Large intestine (tissue), 3 donors: ENCODE measurements around the gene ELMO1. TPM values are rescaled to one million over a fixed set of nuclear protein-coding genes. Genes with fewer than 3 reads are reported as not detected.

Source experiments
- DNase-seq, 2 donors: peaks; one replicate each; pipeline versions ENCODE4 v3.0.0 to v3.0.0-alpha.2; 2013
- H3K27ac ChIP-seq: one replicate; pipeline ENCODE4 v1.5.1; 2013; ENCODE audit warnings: low read length
- H3K27me3 ChIP-seq: 2 replicates; pipeline ENCODE4 v1.6.1; 2013; ENCODE audit warnings: low read length; ENCODE audit not compliant: control insufficient read depth, insufficient read depth
- H3K36me3 ChIP-seq: 2 replicates; pipeline ENCODE4 v1.6.1; 2013; ENCODE audit warnings: low read length; ENCODE audit not compliant: control insufficient read depth, insufficient read depth
- H3K4me1 ChIP-seq: one replicate; pipeline ENCODE4 v1.6.1; 2013; ENCODE audit warnings: low read length; ENCODE audit not compliant: control insufficient read depth, insufficient read depth
- H3K4me3 ChIP-seq: one replicate; pipeline ENCODE4 v1.5.1; 2013; ENCODE audit warnings: low read length
- H3K9me3 ChIP-seq: one replicate; pipeline ENCODE4 v1.6.1; 2013; ENCODE audit warnings: mild to moderate bottlenecking, low read depth, low read length, moderate library complexity; ENCODE audit not compliant: control insufficient read depth
- whole genome bisulfite sequencing: methylation state at CpG from one replicate; pipeline ENCODE4 v1.1.5; 2013; ENCODE audit warnings: low lambda C conversion rate; ENCODE audit not compliant: insufficient coverage; 5-methylcytosine and 5-hydroxymethylcytosine counted together
- polyA plus RNA-seq: library from polyadenylated mRNA; unstranded; fragments of 120-200 nt; gene quantifications from one replicate; pipeline ENCODE4 v1.2.1, GENCODE V29; 2013

Gene ELMO1
- polyA plus RNA-seq, 1 donor: 9.5 TPM

DNA sequence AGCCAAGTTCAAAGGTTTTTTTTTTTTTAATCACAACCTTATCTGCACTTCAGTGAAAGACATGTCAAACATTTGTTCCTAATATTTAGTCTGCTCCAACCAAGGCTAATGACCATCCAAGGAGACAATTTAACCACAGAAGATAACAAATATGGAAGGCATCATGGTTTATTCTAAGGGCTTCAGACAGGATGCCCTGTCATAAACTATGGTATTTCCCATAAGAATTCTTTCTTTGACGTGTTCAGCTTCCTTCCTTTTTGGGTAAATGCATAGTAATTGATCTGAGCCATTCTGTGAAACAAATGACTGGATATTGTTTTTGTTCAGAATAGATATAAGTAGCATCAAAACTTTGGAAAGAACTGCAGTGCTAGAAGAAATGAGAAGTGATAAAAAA, 397.9 kb downstream of the ELMO1 start:
- no CpG with 5 or more reads among the region's 1 CpG for WGBS
- H3K27ac ChIP-seq: no peak overlapping the region
- H3K36me3 ChIP-seq: no peaks in the 10 kb centered on the region
- H3K27me3 ChIP-seq: no peaks in the 10 kb centered on the region
- no peaks in the 10 kb centered on the region for H3K4me1 ChIP-seq
- no peak for DNase-seq
- H3K4me3 ChIP-seq: no peak overlapping the region
- H3K9me3 ChIP-seq: no peaks in the 10 kb centered on the region

DNA sequence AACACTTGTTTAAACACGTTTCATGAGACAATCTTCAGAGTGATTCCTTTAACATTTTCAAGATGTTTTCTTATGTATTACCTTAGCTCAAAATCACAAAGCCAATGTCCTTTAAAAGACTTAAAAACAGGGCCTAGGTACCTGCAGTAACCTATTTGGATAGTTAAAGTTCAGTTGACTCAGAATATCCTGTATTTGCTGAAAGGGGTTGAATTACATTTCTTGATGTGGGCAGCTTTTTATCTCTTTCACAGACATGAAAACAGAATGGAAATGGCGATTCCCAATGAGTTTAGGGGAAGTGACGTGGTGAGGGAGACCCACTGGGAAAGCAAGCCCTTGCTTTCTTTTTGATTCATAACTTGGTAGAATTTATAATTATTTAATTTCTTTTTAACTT, 400.0 kb downstream of the ELMO1 start:
- Histone ChIP-seq H3K9me3 (no peaks in the 10 kb centered on the region), H3K4me1 (no peaks in the 10 kb centered on the region), H3K4me3 (no peak overlapping the region), H3K27ac (no peak overlapping the region), H3K27me3 (no peaks in the 10 kb centered on the region), H3K36me3 (no peaks in the 10 kb centered on the region)
- 54% methylated on average over 2 of the region's 3 CpGs for WGBS
- no peak for DNase-seq

- Histone ChIP-seq H3K27ac (no peak overlapping the region), H3K4me1 (no peaks in the 10 kb centered on the region), H3K27me3 (no peaks in the 10 kb centered on the region), H3K4me3 (no peak overlapping the region), H3K36me3 (no peaks in the 10 kb centered on the region), H3K9me3 (no peaks in the 10 kb centered on the region)
- no peak for DNase-seq
- no CpG with 5 or more reads among the region's 6 CpGs for WGBS
These were observed 401.4 kb downstream of the ELMO1 start for GRCh38 chr7:37047260-37047659.

DNA sequence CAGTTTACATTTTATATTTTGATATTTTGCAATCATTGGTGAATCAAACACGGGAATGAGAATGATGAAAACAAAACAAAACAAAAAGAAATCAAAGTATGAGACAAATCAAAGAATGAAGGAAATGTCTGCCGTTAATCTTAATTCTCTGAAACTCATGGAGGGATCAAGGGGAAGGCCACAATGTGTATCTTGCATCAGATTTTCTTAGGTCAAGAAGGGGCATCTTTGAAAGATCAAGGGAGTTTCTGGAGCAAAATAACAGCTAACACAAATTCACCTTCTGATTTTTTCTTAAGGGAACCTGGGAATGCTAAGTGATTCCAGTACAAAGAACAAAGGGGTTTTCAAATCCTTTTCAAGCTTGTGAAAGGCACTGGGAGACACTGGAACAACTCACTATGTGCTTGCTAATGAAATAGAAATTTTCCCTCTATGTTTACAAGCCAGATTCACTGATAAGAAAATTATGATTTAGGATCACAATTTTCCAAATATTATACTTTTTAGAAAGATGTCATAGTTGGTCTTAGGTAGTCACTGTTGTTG, 402.1 kb downstream of the ELMO1 start:
- H3K27me3 ChIP-seq: no peaks in the 10 kb centered on the region
- H3K27ac ChIP-seq: no peak overlapping the region
- no peaks in the 10 kb centered on the region for H3K4me1 ChIP-seq
- no peak overlapping the region for H3K4me3 ChIP-seq
- no peaks in the 10 kb centered on the region for H3K9me3 ChIP-seq
- no peaks in the 10 kb centered on the region for H3K36me3 ChIP-seq
- WGBS: 94% methylated on average over 2 of the region's 2 CpGs
- no peak for DNase-seq

DNA sequence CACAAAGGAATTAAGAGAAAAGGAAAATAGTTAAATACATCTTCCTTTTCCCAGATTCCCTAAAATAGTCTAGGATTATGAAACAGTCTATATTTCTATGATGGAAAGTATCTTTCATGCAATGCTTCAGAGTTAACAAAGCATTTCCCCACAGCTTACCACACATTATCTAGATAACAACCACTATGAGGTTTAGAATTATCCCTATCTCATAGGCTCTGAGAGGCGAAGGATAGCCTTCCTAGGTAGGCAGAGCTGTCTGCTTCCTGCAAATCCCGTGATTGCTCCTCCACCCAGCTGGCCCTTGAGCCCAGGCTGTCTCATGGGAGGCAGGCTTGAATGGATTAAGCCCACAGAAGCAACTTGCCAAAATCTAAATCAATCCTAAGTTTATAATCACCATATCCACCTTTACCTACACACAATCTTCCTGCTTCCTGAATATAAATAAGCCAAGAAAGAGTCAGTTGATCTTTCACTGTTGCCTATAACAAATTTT, 402.9 kb downstream of the ELMO1 start:
- no peak for DNase-seq
- Histone ChIP-seq H3K9me3 (no peaks in the 10 kb centered on the region), H3K27me3 (no peaks in the 10 kb centered on the region), H3K27ac (no peak overlapping the region), H3K4me1 (no peaks in the 10 kb centered on the region), H3K36me3 (no peaks in the 10 kb centered on the region), H3K4me3 (no peak overlapping the region)
- WGBS: no CpG with 5 or more reads among the region's 2 CpGs

DNA sequence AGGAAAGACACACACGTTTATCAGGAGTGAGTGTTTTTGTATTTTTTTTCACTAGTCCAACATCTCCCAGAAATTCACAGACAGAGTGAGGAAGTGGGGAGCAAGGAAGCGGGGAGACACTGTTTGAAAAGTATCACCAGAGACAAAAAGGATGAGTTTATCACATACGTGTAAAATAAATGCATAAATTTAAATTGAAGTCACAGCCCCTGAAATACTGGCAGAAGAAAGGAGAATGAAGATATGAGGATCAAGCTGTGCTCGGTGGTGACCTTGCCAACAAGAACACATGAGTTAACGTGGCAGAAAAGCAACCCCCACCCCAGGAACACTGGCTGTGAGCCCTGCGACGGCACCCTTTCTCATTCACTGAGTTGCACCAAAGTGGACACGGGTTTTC, 407.2 kb downstream of the ELMO1 start:
- DNase-seq: no peak
- Histone ChIP-seq H3K27ac (no peak overlapping the region), H3K36me3 (no peaks in the 10 kb centered on the region), H3K4me3 (no peak overlapping the region), H3K27me3 (no peaks in the 10 kb centered on the region), H3K4me1 (peaks cover 3% of the 10 kb centered on the region), H3K9me3 (no peaks in the 10 kb centered on the region)
- 100% methylated on average over 2 of the region's 8 CpGs for WGBS

DNA sequence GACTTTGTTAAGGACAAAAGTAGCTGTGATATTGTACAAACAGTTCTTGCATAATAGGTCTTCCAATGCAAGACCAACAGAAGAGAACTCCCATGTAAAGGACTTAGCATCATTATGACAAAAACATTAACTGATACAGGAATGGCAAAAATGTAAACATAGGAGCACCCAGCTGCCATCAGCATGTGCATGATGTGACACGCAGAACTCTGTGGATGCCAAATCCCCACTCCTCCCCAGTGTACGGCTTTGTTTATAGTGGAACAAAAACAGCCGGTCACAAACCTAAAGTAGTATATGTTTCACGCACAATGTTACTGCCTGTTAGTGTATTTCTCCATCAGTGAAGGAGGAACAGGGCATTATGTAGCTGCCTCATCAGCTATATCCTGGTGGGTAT, 408.3 kb downstream of the ELMO1 start:
- no peak overlapping the region for H3K4me3 ChIP-seq
- DNase-seq: no peak
- peaks cover 3% of the 10 kb centered on the region for H3K4me1 ChIP-seq
- no peaks in the 10 kb centered on the region for H3K9me3 ChIP-seq
- H3K36me3 ChIP-seq: no peaks in the 10 kb centered on the region
- H3K27me3 ChIP-seq: no peaks in the 10 kb centered on the region
- H3K27ac ChIP-seq: no peak overlapping the region
- WGBS: no CpG with 5 or more reads among the region's 4 CpGs

DNA sequence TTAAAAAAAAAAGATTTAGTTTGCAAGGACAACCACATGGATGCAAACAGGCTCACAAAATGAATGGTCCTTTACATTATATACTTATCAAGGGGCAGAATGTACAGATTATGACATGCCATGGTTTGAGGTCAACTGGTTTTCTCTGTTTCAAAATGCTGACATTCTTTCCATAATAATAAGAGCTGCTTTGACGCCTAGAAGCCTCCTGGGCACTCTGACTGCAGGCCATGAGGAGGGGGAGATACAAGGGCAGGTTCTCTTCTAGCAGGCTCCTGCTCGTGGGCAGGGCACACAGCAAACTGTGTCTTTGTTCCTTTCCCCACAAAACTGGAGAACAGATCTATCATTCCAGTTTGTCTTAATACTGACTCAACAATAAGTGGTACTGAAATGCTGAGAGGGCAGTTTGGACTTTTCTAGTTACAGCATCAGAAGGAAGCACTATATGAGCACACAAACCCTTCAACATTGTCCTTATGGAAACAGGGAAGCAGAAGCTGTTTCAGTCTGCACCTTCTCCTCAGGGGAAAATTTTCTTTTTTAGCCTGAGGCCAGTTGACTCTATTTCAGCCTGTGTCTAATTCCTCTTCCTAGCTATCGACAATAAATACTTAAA, 409.4 kb downstream of the ELMO1 start:
- no peak for DNase-seq
- Histone ChIP-seq H3K36me3 (no peaks in the 10 kb centered on the region), H3K9me3 (no peaks in the 10 kb centered on the region), H3K27ac (no peak overlapping the region), H3K4me1 (peaks cover 3% of the 10 kb centered on the region), H3K27me3 (no peaks in the 10 kb centered on the region), H3K4me3 (no peak overlapping the region)
- no CpG with 5 or more reads among the region's 3 CpGs for WGBS

DNA sequence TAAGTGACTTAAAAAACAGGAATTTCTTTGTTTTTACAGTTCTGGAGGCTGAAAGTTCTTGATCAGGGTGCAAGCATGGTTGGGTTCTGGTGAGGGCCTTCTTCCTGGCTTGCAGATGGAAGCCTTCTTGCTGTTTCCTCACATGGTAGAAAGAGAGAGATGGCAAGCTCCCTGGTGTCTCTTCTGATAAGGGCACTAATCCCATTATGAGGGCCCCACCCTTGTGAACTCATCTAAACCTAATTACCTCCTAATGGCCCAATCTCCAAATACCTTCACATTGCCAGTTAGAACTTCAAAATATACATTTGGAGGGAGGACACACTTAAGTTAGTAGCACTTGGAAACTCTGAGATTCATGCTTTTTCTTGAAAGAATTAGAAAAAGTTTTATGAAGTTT, 410.0 kb downstream of the ELMO1 start:
- H3K27ac ChIP-seq: no peak overlapping the region
- H3K4me3 ChIP-seq: no peak overlapping the region
- no peaks in the 10 kb centered on the region for H3K27me3 ChIP-seq
- H3K4me1 ChIP-seq: peaks cover 3% of the 10 kb centered on the region
- H3K36me3 ChIP-seq: no peaks in the 10 kb centered on the region
- no peaks in the 10 kb centered on the region for H3K9me3 ChIP-seq
- DNase-seq: no peak

GRCh38 chr7:37037286-37037685, 411.4 kb downstream of the ELMO1 start:
- H3K27ac ChIP-seq: no peak overlapping the region
- peaks cover 9% of the 10 kb centered on the region for H3K4me1 ChIP-seq
- H3K36me3 ChIP-seq: no peaks in the 10 kb centered on the region
- DNase-seq: no peak
- H3K27me3 ChIP-seq: no peaks in the 10 kb centered on the region
- 83% methylated on average over 1 of the region's 5 CpGs for WGBS
- H3K9me3 ChIP-seq: no peaks in the 10 kb centered on the region
- H3K4me3 ChIP-seq: no peak overlapping the region

DNA sequence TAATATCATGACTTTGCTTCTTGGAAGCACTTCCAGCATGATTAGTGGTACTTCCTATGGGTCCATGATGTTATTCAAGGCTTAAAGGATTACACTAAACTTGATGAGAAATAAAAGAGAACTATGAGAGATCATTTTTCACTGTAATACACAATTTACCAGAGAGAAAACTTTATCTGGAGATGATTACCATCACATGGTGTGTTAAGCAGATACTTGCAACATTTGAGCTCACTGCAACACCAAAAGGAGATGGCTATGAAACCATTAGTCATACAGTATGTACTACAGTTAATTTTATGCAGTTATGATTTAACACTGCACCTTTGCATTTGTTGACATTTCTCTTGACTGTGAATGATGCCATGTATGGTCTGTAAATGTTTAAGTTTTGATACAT, 413.0 kb downstream of the ELMO1 start:
- Histone ChIP-seq H3K27me3 (no peaks in the 10 kb centered on the region), H3K36me3 (no peaks in the 10 kb centered on the region), H3K4me3 (no peak overlapping the region), H3K9me3 (no peaks in the 10 kb centered on the region), H3K4me1 (peaks cover 16% of the 10 kb centered on the region), H3K27ac (no peak overlapping the region)
- DNase-seq: no peak
